Mucosa of descending colon (tissue), 3 donors: Measurements from ENCODE around the gene CCL14. TPM values are rescaled to one million over a fixed set of nuclear protein-coding genes. Genes with fewer than 3 reads are reported as not detected.

Experiments used
- ATAC-seq: fragments of 200-7000 bp; cut with Tn5 transposase; one replicate; pipeline ENCODE4 v1.9.1; 2020; ENCODE audit warnings: mild to moderate bottlenecking, moderate library complexity
- DNase-seq, 3 donors: peaks; one replicate each; pipeline ENCODE4 v3.0.0-alpha.2; 2020
- H3K36me3 ChIP-seq: fragments of 200-600 bp; one replicate; pipeline ENCODE4 v1.8.0; 2021; ENCODE audit warnings: low read depth, mild to moderate bottlenecking
- H3K4me1 ChIP-seq: fragments of 200-600 bp; one replicate; pipeline ENCODE4 v1.8.0; 2021; ENCODE audit warnings: low read depth, mild to moderate bottlenecking
- H3K4me3 ChIP-seq: fragments of 200-600 bp; one replicate; pipeline ENCODE4 v1.8.0; 2021; ENCODE audit warnings: mild to moderate bottlenecking
- H3K9me3 ChIP-seq: fragments of 200-600 bp; one replicate; pipeline ENCODE4 v1.8.0; 2021; ENCODE audit warnings: mild to moderate bottlenecking
- intact Hi-C, 2 donors: fragments of 100-400 bp; cut with DNase I in 1 of 2; cut with micrococcal nuclease in 1 of 2; formaldehyde crosslinking; loops; one replicate each; pipeline versions ENCODE4 v1.11.0 to v1.11.1; 2022; cut with DNase I, micrococcal nuclease
- total RNA-seq, 3 donors: library from RNA; stranded (reverse); fragmentation: NEBNext Ultra II Directional in 2 of 3; extraction: Animal tissue kit (Norgen Biotek cat#: 25700) in 2 of 3; gene quantifications; one replicate each; pipeline versions ENCODE4 v1.2.1 to v1.2.4, GENCODE V29; 2021 to 2023
- TF ChIP-seq, protein P1 (sequence below): fragments of 200-600 bp; IDR thresholded peaks from one replicate; pipeline ENCODE4 v1.8.0; 2022; ENCODE audit warnings: antibody characterized with exemption, mild to moderate bottlenecking
- donor health status: DM: no; HTN: no; CAD: no; lungs with moderate emphysema.
- donor health status: DM: no; HTN: no; CAD: no.
- donor health status: DM: no; HTN: yes; CAD: no.

The CCL14 gene
- total RNA-seq, 3 donors from 2014 or later = 4.0 to 7.2 (median 6.2) TPM

GRCh38 chr17:36011201-36011600 is 24.7 kb upstream of the CCL14 start:
- Histone ChIP-seq H3K36me3 (no peaks in the 10 kb centered on the region), H3K4me3 (no peak overlapping the region), H3K4me1 (no peaks in the 10 kb centered on the region), H3K9me3 (peaks cover 5% of the 10 kb centered on the region)
- ATAC-seq = no peak
- intact Hi-C loops = no loop called here
- DNase-seq = no peak
- TF ChIP-seq, protein P1, sequence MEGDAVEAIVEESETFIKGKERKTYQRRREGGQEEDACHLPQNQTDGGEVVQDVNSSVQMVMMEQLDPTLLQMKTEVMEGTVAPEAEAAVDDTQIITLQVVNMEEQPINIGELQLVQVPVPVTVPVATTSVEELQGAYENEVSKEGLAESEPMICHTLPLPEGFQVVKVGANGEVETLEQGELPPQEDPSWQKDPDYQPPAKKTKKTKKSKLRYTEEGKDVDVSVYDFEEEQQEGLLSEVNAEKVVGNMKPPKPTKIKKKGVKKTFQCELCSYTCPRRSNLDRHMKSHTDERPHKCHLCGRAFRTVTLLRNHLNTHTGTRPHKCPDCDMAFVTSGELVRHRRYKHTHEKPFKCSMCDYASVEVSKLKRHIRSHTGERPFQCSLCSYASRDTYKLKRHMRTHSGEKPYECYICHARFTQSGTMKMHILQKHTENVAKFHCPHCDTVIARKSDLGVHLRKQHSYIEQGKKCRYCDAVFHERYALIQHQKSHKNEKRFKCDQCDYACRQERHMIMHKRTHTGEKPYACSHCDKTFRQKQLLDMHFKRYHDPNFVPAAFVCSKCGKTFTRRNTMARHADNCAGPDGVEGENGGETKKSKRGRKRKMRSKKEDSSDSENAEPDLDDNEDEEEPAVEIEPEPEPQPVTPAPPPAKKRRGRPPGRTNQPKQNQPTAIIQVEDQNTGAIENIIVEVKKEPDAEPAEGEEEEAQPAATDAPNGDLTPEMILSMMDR = no peak

- no peak for DNase-seq
- no peak overlapping the region for H3K4me3 ChIP-seq
- H3K9me3 ChIP-seq = peaks cover 5% of the 10 kb centered on the region
- no peak for ATAC-seq
- peaks cover 8% of the 10 kb centered on the region for H3K4me1 ChIP-seq
- no peaks in the 10 kb centered on the region for H3K36me3 ChIP-seq
- TF ChIP-seq, protein P1 = no peak
- intact Hi-C loops = no loop called here
These were observed 22.6 kb upstream of the CCL14 start for GRCh38 chr17:36008998-36009665.

DNA sequence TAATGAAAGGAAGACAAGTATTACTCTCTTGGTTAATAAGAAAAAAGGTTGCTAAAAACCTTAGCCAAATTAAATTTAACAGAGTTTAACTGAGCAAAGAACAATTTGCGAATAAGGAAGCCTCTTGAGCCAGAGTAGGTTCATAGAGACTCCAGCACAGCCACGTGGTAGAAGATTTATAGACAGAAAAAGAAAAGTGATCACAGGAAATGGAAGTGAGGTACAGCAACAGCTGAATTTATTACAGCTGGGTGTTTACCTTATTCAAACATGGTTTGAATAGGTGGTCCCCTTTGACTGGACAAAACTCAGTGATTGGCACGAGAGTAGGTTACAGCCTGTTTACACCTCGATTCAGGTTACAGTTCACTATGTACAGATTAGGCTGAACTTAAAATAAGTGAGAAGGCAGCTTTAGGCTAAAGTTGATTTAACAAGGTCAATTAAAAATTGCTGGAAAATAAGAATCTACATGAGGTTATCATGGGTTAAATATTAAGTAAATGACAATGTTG is 18.1 kb upstream of the CCL14 start:
- Histone ChIP-seq H3K36me3 (no peaks in the 10 kb centered on the region), H3K4me1 (peaks cover 15% of the 10 kb centered on the region), H3K4me3 (no peak overlapping the region), H3K9me3 (peaks cover 5% of the 10 kb centered on the region)
- DNase-seq = peak in 1 of 3 donors; percentile 31
- TF ChIP-seq, protein P1 = no peak
- intact Hi-C loops = no loop called here
- ATAC-seq = peak; percentile 27

DNA sequence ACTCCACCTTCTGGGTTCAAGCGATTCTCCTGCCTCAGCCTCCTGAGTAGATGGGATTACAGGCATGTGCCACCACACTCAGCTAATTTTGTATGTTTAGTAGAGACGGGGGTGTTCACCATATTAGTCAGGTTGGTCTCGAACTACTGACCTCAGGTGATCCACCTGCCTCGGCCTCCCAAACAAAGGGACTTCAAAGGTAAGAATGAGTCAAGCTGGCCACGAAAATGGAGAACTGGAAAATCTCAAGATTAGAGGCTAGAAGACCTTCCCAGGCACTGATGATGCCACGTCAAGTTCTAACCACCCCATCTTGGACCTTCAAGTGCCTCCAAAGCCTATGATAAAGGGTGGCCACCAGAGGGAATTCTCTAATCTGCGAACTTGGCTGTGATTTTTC is 16.1 kb upstream of the CCL14 start:
- intact Hi-C loops = no loop called here
- Histone ChIP-seq H3K4me1 (peaks cover 15% of the 10 kb centered on the region), H3K9me3 (no peaks in the 10 kb centered on the region), H3K4me3 (no peak overlapping the region), H3K36me3 (no peaks in the 10 kb centered on the region)
- ATAC-seq = no peak
- DNase-seq = no peak
- TF ChIP-seq, protein P1 = no peak

- TF ChIP-seq, protein P1 = no peak
- Histone ChIP-seq H3K4me3 (no peak overlapping the region), H3K9me3 (no peaks in the 10 kb centered on the region), H3K4me1 (peaks cover 15% of the 10 kb centered on the region), H3K36me3 (no peaks in the 10 kb centered on the region)
- peak; percentile 88 to 93 (median 93) for DNase-seq
- peak; percentile 86 for ATAC-seq
- intact Hi-C loops = no loop called here
These were observed 15.5 kb upstream of the CCL14 start for GRCh38 chr17:36001862-36002603.
